Peyer's patch (tissue), 4 donors: ENCODE results near the gene RNU6-7.

Experiments
- CTCF ChIP-seq, 6 experiments: fragments of 450-650 bp in 4 of 6; fragments of 200-600 bp in 2 of 6; sonication (generic) in 1 of 6; IDR thresholded peaks; one replicate each; pipeline ENCODE4 v1.5.1; 2017 to 2019; ENCODE audit warnings: antibody characterized with exemption in 6 of 6, mild to moderate bottlenecking in 3 of 6, moderate library complexity in 1 of 6
- POLR2A ChIP-seq, 2 donors: fragments of 450-650 bp; IDR thresholded peaks; one replicate each; pipeline ENCODE4 v1.5.1; 2017; ENCODE audit warnings: antibody characterized with exemption in 2 of 2, mild to moderate bottlenecking in 2 of 2, moderate library complexity in 2 of 2

GRCh38 chr14:32249780-32250179 lies 47.9 kb downstream of the RNU6-7 start:
- TF ChIP-seq CTCF (IDR thresholded peaks at IDR 0.05), result no peak
- no peak for TF ChIP-seq POLR2A (IDR thresholded peaks at IDR 0.05)
